ENCODE measurements around the gene NINL. TPM values are rescaled to one million over a fixed set of nuclear protein-coding genes. Genes with fewer than 3 reads are reported as not detected.

The NINL gene
- total and polyA plus RNA-seq, 2 of the 8 experiments (the other 6 are each of a cell fraction or from before 2014, with no cell fraction given) = 15.3 to 30.0 TPM

DNA sequence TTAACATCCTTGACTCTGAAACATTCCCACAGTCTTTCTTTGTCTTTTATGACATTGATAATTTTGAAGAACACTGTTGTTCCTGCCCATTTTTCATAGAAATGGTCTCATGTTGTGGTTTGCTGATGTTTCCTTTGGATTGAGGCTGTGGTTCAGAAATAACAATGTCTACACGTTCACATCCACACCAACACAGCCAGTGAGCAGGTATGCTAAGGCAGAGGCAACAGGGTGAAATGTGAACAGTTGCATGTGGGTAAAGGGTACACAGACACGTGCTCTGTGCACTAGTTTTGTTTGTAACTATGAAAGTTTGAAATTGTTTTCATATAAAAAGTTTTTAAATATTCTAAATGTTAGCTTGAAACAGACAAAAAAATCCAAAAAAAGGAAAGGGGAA, 99.5 kb downstream of the NINL start (continued):
- TF ChIP-seq, protein P1, sequence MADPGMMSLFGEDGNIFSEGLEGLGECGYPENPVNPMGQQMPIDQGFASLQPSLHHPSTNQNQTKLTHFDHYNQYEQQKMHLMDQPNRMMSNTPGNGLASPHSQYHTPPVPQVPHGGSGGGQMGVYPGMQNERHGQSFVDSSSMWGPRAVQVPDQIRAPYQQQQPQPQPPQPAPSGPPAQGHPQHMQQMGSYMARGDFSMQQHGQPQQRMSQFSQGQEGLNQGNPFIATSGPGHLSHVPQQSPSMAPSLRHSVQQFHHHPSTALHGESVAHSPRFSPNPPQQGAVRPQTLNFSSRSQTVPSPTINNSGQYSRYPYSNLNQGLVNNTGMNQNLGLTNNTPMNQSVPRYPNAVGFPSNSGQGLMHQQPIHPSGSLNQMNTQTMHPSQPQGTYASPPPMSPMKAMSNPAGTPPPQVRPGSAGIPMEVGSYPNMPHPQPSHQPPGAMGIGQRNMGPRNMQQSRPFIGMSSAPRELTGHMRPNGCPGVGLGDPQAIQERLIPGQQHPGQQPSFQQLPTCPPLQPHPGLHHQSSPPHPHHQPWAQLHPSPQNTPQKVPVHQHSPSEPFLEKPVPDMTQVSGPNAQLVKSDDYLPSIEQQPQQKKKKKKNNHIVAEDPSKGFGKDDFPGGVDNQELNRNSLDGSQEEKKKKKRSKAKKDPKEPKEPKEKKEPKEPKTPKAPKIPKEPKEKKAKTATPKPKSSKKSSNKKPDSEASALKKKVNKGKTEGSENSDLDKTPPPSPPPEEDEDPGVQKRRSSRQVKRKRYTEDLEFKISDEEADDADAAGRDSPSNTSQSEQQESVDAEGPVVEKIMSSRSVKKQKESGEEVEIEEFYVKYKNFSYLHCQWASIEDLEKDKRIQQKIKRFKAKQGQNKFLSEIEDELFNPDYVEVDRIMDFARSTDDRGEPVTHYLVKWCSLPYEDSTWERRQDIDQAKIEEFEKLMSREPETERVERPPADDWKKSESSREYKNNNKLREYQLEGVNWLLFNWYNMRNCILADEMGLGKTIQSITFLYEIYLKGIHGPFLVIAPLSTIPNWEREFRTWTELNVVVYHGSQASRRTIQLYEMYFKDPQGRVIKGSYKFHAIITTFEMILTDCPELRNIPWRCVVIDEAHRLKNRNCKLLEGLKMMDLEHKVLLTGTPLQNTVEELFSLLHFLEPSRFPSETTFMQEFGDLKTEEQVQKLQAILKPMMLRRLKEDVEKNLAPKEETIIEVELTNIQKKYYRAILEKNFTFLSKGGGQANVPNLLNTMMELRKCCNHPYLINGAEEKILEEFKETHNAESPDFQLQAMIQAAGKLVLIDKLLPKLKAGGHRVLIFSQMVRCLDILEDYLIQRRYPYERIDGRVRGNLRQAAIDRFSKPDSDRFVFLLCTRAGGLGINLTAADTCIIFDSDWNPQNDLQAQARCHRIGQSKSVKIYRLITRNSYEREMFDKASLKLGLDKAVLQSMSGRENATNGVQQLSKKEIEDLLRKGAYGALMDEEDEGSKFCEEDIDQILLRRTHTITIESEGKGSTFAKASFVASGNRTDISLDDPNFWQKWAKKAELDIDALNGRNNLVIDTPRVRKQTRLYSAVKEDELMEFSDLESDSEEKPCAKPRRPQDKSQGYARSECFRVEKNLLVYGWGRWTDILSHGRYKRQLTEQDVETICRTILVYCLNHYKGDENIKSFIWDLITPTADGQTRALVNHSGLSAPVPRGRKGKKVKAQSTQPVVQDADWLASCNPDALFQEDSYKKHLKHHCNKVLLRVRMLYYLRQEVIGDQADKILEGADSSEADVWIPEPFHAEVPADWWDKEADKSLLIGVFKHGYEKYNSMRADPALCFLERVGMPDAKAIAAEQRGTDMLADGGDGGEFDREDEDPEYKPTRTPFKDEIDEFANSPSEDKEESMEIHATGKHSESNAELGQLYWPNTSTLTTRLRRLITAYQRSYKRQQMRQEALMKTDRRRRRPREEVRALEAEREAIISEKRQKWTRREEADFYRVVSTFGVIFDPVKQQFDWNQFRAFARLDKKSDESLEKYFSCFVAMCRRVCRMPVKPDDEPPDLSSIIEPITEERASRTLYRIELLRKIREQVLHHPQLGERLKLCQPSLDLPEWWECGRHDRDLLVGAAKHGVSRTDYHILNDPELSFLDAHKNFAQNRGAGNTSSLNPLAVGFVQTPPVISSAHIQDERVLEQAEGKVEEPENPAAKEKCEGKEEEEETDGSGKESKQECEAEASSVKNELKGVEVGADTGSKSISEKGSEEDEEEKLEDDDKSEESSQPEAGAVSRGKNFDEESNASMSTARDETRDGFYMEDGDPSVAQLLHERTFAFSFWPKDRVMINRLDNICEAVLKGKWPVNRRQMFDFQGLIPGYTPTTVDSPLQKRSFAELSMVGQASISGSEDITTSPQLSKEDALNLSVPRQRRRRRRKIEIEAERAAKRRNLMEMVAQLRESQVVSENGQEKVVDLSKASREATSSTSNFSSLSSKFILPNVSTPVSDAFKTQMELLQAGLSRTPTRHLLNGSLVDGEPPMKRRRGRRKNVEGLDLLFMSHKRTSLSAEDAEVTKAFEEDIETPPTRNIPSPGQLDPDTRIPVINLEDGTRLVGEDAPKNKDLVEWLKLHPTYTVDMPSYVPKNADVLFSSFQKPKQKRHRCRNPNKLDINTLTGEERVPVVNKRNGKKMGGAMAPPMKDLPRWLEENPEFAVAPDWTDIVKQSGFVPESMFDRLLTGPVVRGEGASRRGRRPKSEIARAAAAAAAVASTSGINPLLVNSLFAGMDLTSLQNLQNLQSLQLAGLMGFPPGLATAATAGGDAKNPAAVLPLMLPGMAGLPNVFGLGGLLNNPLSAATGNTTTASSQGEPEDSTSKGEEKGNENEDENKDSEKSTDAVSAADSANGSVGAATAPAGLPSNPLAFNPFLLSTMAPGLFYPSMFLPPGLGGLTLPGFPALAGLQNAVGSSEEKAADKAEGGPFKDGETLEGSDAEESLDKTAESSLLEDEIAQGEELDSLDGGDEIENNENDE (IDR thresholded peaks at IDR 0.05; ENCODE audit: insufficient replicate concordance, low read length) = no peak
- TF ChIP-seq YY1 (IDR thresholded peaks at IDR 0.05; ENCODE audit: low read depth, low read length) = no peak
- no peak for TF ChIP-seq TEAD4 (IDR thresholded peaks at IDR 0.05; ENCODE audit: low read depth, low read length)
- no peak for TF ChIP-seq RNF2 (IDR thresholded peaks at IDR 0.05; ENCODE audit: borderline replicate concordance, low read depth, low read length, missing control alignments, poor library complexity, severe bottlenecking)
- TF ChIP-seq BRCA1 (IDR thresholded peaks at IDR 0.05; ENCODE audit: low read depth, low read length) = no peak
- no peak for TF ChIP-seq RAD21 (IDR thresholded peaks at IDR 0.05 in 1 of 2, conservative IDR thresholded peaks at IDR 0.05 in 1 of 2; ENCODE audit: low read depth in 2 of 2, low read length in 2 of 2)
- no peak for TF ChIP-seq EP300 (IDR thresholded peaks at IDR 0.05; ENCODE audit: borderline replicate concordance in 1 of 2, low read depth in 2 of 2, low read length in 2 of 2)
